Endothelial cell (in vitro differentiated cells): ENCODE measurements around the gene FHAD1. TPM values are rescaled to one million over a fixed set of nuclear protein-coding genes. Genes with fewer than 3 reads are reported as not detected.

Experiments
- DNase-seq: peaks from one replicate; pipeline ENCODE4 v3.0.0; 2021; ENCODE audit warnings: low spot score
- H3K27ac Mint-ChIP-seq: one replicate; pipeline ENCODE4 v1.8.0; 2021; ENCODE audit warnings: mixed read lengths, inconsistent platforms; ENCODE audit not compliant: unreplicated experiment
- H3K27me3 Mint-ChIP-seq: one replicate; pipeline ENCODE4 v1.8.0; 2021; ENCODE audit warnings: mild to moderate bottlenecking, moderate library complexity, mixed read lengths, inconsistent platforms; ENCODE audit not compliant: unreplicated experiment
- H3K36me3 Mint-ChIP-seq: one replicate; pipeline ENCODE4 v1.8.0; 2021; ENCODE audit warnings: mild to moderate bottlenecking, low read depth, mixed read lengths, inconsistent platforms; ENCODE audit not compliant: unreplicated experiment
- H3K4me1 Mint-ChIP-seq: one replicate; pipeline ENCODE4 v1.8.0; 2021; ENCODE audit warnings: mild to moderate bottlenecking, mixed read lengths, inconsistent platforms; ENCODE audit not compliant: unreplicated experiment
- H3K4me3 Mint-ChIP-seq: one replicate; pipeline ENCODE4 v1.8.0; 2021; ENCODE audit warnings: mild to moderate bottlenecking, mixed read lengths, inconsistent platforms; ENCODE audit not compliant: unreplicated experiment
- H3K9me3 Mint-ChIP-seq: one replicate; pipeline ENCODE4 v1.8.0; 2021; ENCODE audit warnings: mixed read lengths, inconsistent platforms; ENCODE audit not compliant: unreplicated experiment
- CTCF ChIP-seq: fragments of 200-600 bp; sonication (generic); IDR thresholded peaks from one replicate; pipeline ENCODE4 v1.5.0; 2021; ENCODE audit warnings: antibody characterized with exemption; ENCODE audit not compliant: unreplicated experiment
- total RNA-seq: library from RNA; stranded (reverse); fragmentation: NEBNext Ultra II Directional; extraction: Animal tissue kit (Norgen Biotek cat#: 25700); gene quantifications from one replicate; pipeline ENCODE4 v1.2.1, GENCODE V29; 2021; ENCODE audit not compliant: unreplicated experiment

Gene FHAD1
- total RNA-seq, 1 donor from 2014 or later: 2.1 TPM

GRCh38 chr1:15212216-15212953 lies 34.6 kb upstream of the FHAD1 start:
- H3K27ac Mint-ChIP-seq: no peak overlapping the region
- peaks cover 12% of the 10 kb centered on the region for H3K36me3 Mint-ChIP-seq
- DNase-seq: no peak
- H3K27me3 Mint-ChIP-seq: peaks cover 8% of the 10 kb centered on the region
- H3K9me3 Mint-ChIP-seq: no peaks in the 10 kb centered on the region
- TF ChIP-seq CTCF: no peak
- no peak overlapping the region for H3K4me3 Mint-ChIP-seq
- peaks cover 33% of the 10 kb centered on the region for H3K4me1 Mint-ChIP-seq

- Mint-ChIP-seq H3K36me3 (peaks cover 15% of the 10 kb centered on the region), H3K9me3 (no peaks in the 10 kb centered on the region), H3K4me1 (peaks cover 27% of the 10 kb centered on the region), H3K27me3 (peaks cover 4% of the 10 kb centered on the region), H3K27ac (no peak overlapping the region), H3K4me3 (no peak overlapping the region)
- DNase-seq: no peak
- no peak for TF ChIP-seq CTCF
These were observed 34.1 kb upstream of the FHAD1 start for GRCh38 chr1:15212954-15213291.

- Mint-ChIP-seq H3K4me1 (peaks cover 26% of the 10 kb centered on the region), H3K4me3 (no peak overlapping the region), H3K27ac (no peak overlapping the region), H3K27me3 (peaks cover 2% of the 10 kb centered on the region), H3K9me3 (no peaks in the 10 kb centered on the region), H3K36me3 (peaks cover 20% of the 10 kb centered on the region)
- TF ChIP-seq CTCF: no peak
- no peak for DNase-seq
These were observed 33.6 kb upstream of the FHAD1 start for GRCh38 chr1:15213341-15213821.

- Mint-ChIP-seq H3K27me3 (peaks cover 5% of the 10 kb centered on the region), H3K9me3 (no peaks in the 10 kb centered on the region), H3K4me3 (no peak overlapping the region), H3K36me3 (peaks cover 30% of the 10 kb centered on the region), H3K27ac (no peak overlapping the region), H3K4me1 (peaks cover 23% of the 10 kb centered on the region)
- no peak for DNase-seq
- TF ChIP-seq CTCF: no peak
These were observed 32.5 kb upstream of the FHAD1 start for GRCh38 chr1:15214527-15214926.

- no peak for TF ChIP-seq CTCF
- H3K27ac Mint-ChIP-seq: no peak overlapping the region
These were observed 31.9 kb upstream of the FHAD1 start for GRCh38 chr1:15215116-15215515.

More at GRCh38 chr1:15215116-15215515, 31.9 kb upstream of the FHAD1 start:
- Mint-ChIP-seq H3K4me3 (no peak overlapping the region), H3K36me3 (peaks cover 36% of the 10 kb centered on the region), H3K4me1 (peaks cover 17% of the 10 kb centered on the region), H3K9me3 (no peaks in the 10 kb centered on the region), H3K27me3 (peaks cover 6% of the 10 kb centered on the region)
- DNase-seq: no peak
